ENCODE data around the gene SMARCA2. TPM values are rescaled to one million over a fixed set of nuclear protein-coding genes. Genes with fewer than 3 reads are reported as not detected.
"Not testable (repeated sequence)": the region's sequence is repeated elsewhere in the genome, so short reads cannot be mapped to it uniquely, and the experiment has no call there.

The SMARCA2 gene
- total RNA-seq, 1 donor from 2014 or later, result 88.7 TPM

- peak overlapping the region; percentile 20 for H3K27ac ChIP-seq (ENCODE audit: low read depth, low read length)
These were observed 113.5 kb downstream of the SMARCA2 start for GRCh38 chr9:2128618-2129017.

DNA sequence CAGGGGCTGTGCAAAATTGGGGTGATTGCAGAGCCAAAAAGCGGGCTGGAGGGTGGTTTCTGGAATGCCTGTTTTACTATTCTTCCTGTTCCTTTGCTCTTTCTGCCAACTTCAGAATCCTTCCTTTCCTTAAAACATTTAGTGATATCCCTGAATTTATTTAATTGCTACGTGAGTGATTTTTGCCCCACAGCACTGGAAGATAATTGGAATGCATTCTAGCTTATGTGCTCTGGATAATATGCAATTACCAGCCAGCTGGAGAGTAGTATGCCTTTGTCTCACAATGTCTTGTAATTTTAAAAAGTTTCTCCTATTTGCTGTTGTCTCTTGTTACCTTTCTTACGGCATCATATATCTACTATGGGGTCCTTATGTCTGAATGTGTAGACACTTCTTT is 115.8 kb downstream of the SMARCA2 start:
- Histone ChIP-seq H3K9me3 (ENCODE audit: control insufficient read depth in 3 of 3, low read length in 3 of 3) (no peaks in the 10 kb centered on the region), H3K4me3 (ENCODE audit: low read length in 3 of 3) (no peak overlapping the region), H3K27ac (ENCODE audit: low read depth, low read length) (no peak overlapping the region), H3K4me1 (ENCODE audit: control insufficient read depth in 3 of 3, insufficient read depth in 3 of 3, low read length in 3 of 3) (peaks cover 33 to 44% (median 34%) of the 10 kb centered on the region in 3 donors), H3K27me3 (ENCODE audit: control insufficient read depth in 3 of 3, insufficient read depth in 3 of 3, low read length in 3 of 3) (no peaks in the 10 kb centered on the region), H3K36me3 (ENCODE audit: control insufficient read depth in 3 of 3, insufficient read depth in 3 of 3, low read length in 3 of 3) (peaks cover 0 to 7% (median 3%) of the 10 kb centered on the region in 3 donors), H3K9ac (ENCODE audit: low read depth in 1 of 3, low read length in 3 of 3) (no peak overlapping the region)

More at GRCh38 chr9:2128618-2129017, 113.5 kb downstream of the SMARCA2 start:
- Histone ChIP-seq H3K4me3 (ENCODE audit: low read length in 3 of 3) (no peak overlapping the region), H3K36me3 (ENCODE audit: control insufficient read depth in 3 of 3, insufficient read depth in 3 of 3, low read length in 3 of 3) (peaks cover 10 to 19% (median 12%) of the 10 kb centered on the region in 3 donors), H3K9me3 (ENCODE audit: control insufficient read depth in 3 of 3, low read length in 3 of 3) (no peaks in the 10 kb centered on the region), H3K9ac (ENCODE audit: low read depth in 1 of 3, low read length in 3 of 3) (peak overlapping the region in 2 of 3 donors; percentile 15 to 27), H3K27me3 (ENCODE audit: control insufficient read depth in 3 of 3, insufficient read depth in 3 of 3, low read length in 3 of 3) (no peaks in the 10 kb centered on the region), H3K4me1 (ENCODE audit: control insufficient read depth in 3 of 3, insufficient read depth in 3 of 3, low read length in 3 of 3) (peaks cover 34 to 46% (median 37%) of the 10 kb centered on the region in 3 donors)

- Histone ChIP-seq H3K27ac (ENCODE audit: low read depth, low read length) (no peak overlapping the region), H3K36me3 (ENCODE audit: control insufficient read depth in 3 of 3, insufficient read depth in 3 of 3, low read length in 3 of 3) (peaks cover 3 to 7% (median 7%) of the 10 kb centered on the region in 3 donors), H3K9me3 (ENCODE audit: control insufficient read depth in 3 of 3, low read length in 3 of 3) (no peaks in the 10 kb centered on the region), H3K4me1 (ENCODE audit: control insufficient read depth in 3 of 3, insufficient read depth in 3 of 3, low read length in 3 of 3) (peaks cover 18 to 28% (median 19%) of the 10 kb centered on the region in 3 donors), H3K27me3 (ENCODE audit: control insufficient read depth in 3 of 3, insufficient read depth in 3 of 3, low read length in 3 of 3) (no peaks in the 10 kb centered on the region), H3K9ac (ENCODE audit: low read depth in 1 of 3, low read length in 3 of 3) (no peak overlapping the region), H3K4me3 (ENCODE audit: low read length in 3 of 3) (no peak overlapping the region)
These were observed 117.4 kb downstream of the SMARCA2 start for GRCh38 chr9:2132484-2133082.

- H3K4me1 ChIP-seq (ENCODE audit: control insufficient read depth in 3 of 3, insufficient read depth in 3 of 3, low read length in 3 of 3), result peaks cover 3 to 15% (median 5%) of the 10 kb centered on the region in 3 donors
- no peak overlapping the region for H3K4me3 ChIP-seq (ENCODE audit: low read length in 3 of 3)
- no peaks in the 10 kb centered on the region for H3K9me3 ChIP-seq (ENCODE audit: control insufficient read depth in 3 of 3, low read length in 3 of 3)
- H3K36me3 ChIP-seq (ENCODE audit: control insufficient read depth in 3 of 3, insufficient read depth in 3 of 3, low read length in 3 of 3), result peaks cover 3 to 7% (median 4%) of the 10 kb centered on the region in 3 donors
- H3K9ac ChIP-seq (ENCODE audit: low read depth in 1 of 3, low read length in 3 of 3), result no peak overlapping the region
- no peak overlapping the region for H3K27ac ChIP-seq (ENCODE audit: low read depth, low read length)
- H3K27me3 ChIP-seq (ENCODE audit: control insufficient read depth in 3 of 3, insufficient read depth in 3 of 3, low read length in 3 of 3), result no peaks in the 10 kb centered on the region
These were observed 119.2 kb downstream of the SMARCA2 start for GRCh38 chr9:2134391-2134790.

GRCh38 chr9:2138646-2139045 is 123.5 kb downstream of the SMARCA2 start:
- Histone ChIP-seq H3K9me3 (ENCODE audit: control insufficient read depth in 3 of 3, low read length in 3 of 3) (no peaks in the 10 kb centered on the region), H3K9ac (ENCODE audit: low read depth in 1 of 3, low read length in 3 of 3) (no peak overlapping the region), H3K27me3 (ENCODE audit: control insufficient read depth in 3 of 3, insufficient read depth in 3 of 3, low read length in 3 of 3) (no peaks in the 10 kb centered on the region), H3K27ac (ENCODE audit: low read depth, low read length) (no peak overlapping the region), H3K4me3 (ENCODE audit: low read length in 3 of 3) (no peak overlapping the region), H3K36me3 (ENCODE audit: control insufficient read depth in 3 of 3, insufficient read depth in 3 of 3, low read length in 3 of 3) (peaks cover 0 to 7% (median 0%) of the 10 kb centered on the region in 3 donors), H3K4me1 (ENCODE audit: control insufficient read depth in 3 of 3, insufficient read depth in 3 of 3, low read length in 3 of 3) (peaks cover 10 to 25% (median 18%) of the 10 kb centered on the region in 3 donors)

DNA sequence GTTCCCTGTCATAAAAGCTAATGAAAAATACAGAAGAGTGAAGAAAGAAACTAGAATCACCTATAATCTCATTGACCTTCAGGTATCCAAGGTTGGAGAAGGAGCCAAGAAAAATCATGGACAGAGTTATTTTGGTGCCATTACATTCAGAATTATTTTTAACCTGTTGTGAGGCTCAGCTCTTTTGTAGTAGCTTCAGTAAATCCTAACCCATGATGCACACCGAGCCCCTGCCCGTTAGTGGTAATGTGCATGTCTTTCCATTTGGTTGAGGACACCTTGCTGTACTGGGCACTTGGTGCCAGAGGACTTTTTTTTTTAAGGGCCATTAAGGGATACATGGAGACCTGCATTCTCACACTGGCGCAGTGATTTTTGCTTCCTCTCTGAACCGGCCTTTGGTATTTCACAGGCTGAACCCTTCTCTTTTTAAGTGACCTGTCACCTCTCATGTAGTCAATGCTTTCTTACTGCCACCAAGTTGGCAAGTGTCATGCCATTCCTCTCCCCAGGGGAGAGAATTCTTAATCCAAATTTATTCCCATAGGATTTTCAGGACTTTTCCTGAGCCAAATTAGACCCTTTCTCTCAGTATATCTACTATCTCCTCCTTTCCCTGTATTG is 125.6 kb downstream of the SMARCA2 start:
- H3K4me3 ChIP-seq (ENCODE audit: low read length in 3 of 3), result no peak overlapping the region
- no peaks in the 10 kb centered on the region for H3K9me3 ChIP-seq (ENCODE audit: control insufficient read depth in 3 of 3, low read length in 3 of 3)
- peak overlapping the region; percentile 81 for H3K27ac ChIP-seq (ENCODE audit: low read depth, low read length)
- H3K27me3 ChIP-seq (ENCODE audit: control insufficient read depth in 3 of 3, insufficient read depth in 3 of 3, low read length in 3 of 3), result no peaks in the 10 kb centered on the region
- peaks cover 10 to 22% (median 18%) of the 10 kb centered on the region in 3 donors for H3K4me1 ChIP-seq (ENCODE audit: control insufficient read depth in 3 of 3, insufficient read depth in 3 of 3, low read length in 3 of 3)
- peaks cover 0 to 7% (median 0%) of the 10 kb centered on the region in 3 donors for H3K36me3 ChIP-seq (ENCODE audit: control insufficient read depth in 3 of 3, insufficient read depth in 3 of 3, low read length in 3 of 3)
- no peak overlapping the region for H3K9ac ChIP-seq (ENCODE audit: low read depth in 1 of 3, low read length in 3 of 3)

GRCh38 chr9:2142212-2142611 is 127.1 kb downstream of the SMARCA2 start:
- peaks cover 0 to under 1% (median 0%) of the 10 kb centered on the region in 3 donors for H3K36me3 ChIP-seq (ENCODE audit: control insufficient read depth in 3 of 3, insufficient read depth in 3 of 3, low read length in 3 of 3)
- H3K4me3 ChIP-seq (ENCODE audit: low read length in 3 of 3), result no peak overlapping the region
- no peaks in the 10 kb centered on the region for H3K9me3 ChIP-seq (ENCODE audit: control insufficient read depth in 3 of 3, low read length in 3 of 3)
- H3K27ac ChIP-seq (ENCODE audit: low read depth, low read length), result no peak overlapping the region
- H3K4me1 ChIP-seq (ENCODE audit: control insufficient read depth in 3 of 3, insufficient read depth in 3 of 3, low read length in 3 of 3), result peaks cover 10 to 22% (median 18%) of the 10 kb centered on the region in 3 donors
- H3K9ac ChIP-seq (ENCODE audit: low read depth in 1 of 3, low read length in 3 of 3), result no peak overlapping the region
- H3K27me3 ChIP-seq (ENCODE audit: control insufficient read depth in 3 of 3, insufficient read depth in 3 of 3, low read length in 3 of 3), result no peaks in the 10 kb centered on the region

GRCh38 chr9:2144619-2145018 is 129.5 kb downstream of the SMARCA2 start:
- Histone ChIP-seq H3K4me3 (ENCODE audit: low read length in 3 of 3) (no peak overlapping the region), H3K9me3 (ENCODE audit: control insufficient read depth in 3 of 3, low read length in 3 of 3) (no peaks in the 10 kb centered on the region), H3K9ac (ENCODE audit: low read depth in 1 of 3, low read length in 3 of 3) (no peak overlapping the region), H3K36me3 (ENCODE audit: control insufficient read depth in 3 of 3, insufficient read depth in 3 of 3, low read length in 3 of 3) (no peaks in the 10 kb centered on the region), H3K27ac (ENCODE audit: low read depth, low read length) (no peak overlapping the region), H3K27me3 (ENCODE audit: control insufficient read depth in 3 of 3, insufficient read depth in 3 of 3, low read length in 3 of 3) (no peaks in the 10 kb centered on the region), H3K4me1 (ENCODE audit: control insufficient read depth in 3 of 3, insufficient read depth in 3 of 3, low read length in 3 of 3) (peaks cover 10 to 19% (median 18%) of the 10 kb centered on the region in 3 donors)

GRCh38 chr9:2145746-2146145 is 130.6 kb downstream of the SMARCA2 start:
- Histone ChIP-seq H3K27me3 (ENCODE audit: control insufficient read depth in 3 of 3, insufficient read depth in 3 of 3, low read length in 3 of 3) (no peaks in the 10 kb centered on the region), H3K27ac (ENCODE audit: low read depth, low read length) (no peak overlapping the region), H3K9ac (ENCODE audit: low read depth in 1 of 3, low read length in 3 of 3) (no peak overlapping the region), H3K36me3 (ENCODE audit: control insufficient read depth in 3 of 3, insufficient read depth in 3 of 3, low read length in 3 of 3) (peaks cover 0 to 2% (median 0%) of the 10 kb centered on the region in 3 donors), H3K4me3 (ENCODE audit: low read length in 3 of 3) (no peak overlapping the region), H3K9me3 (ENCODE audit: control insufficient read depth in 3 of 3, low read length in 3 of 3) (no peaks in the 10 kb centered on the region), H3K4me1 (ENCODE audit: control insufficient read depth in 3 of 3, insufficient read depth in 3 of 3, low read length in 3 of 3) (peaks cover 7 to 16% (median 13%) of the 10 kb centered on the region in 3 donors)

DNA sequence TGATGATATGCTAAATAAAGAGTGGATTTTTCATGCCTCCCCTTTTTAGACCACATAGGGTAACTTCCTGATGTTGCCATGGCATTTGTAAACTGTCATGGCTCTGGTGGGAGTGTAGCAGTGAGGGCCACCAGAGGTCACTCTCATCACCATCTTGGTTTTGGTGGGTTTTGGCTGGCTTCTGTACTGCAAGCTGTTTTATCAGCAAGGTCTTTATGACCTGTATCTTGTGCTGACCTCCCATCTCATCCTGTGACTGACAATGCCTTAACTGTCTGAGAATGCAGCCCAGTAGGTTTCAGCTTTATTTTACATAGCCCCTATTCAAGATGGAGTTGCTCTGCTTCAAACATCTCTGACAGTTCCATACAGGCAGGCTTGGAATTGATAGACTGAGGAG is 131.6 kb downstream of the SMARCA2 start:
- not testable (repeated sequence) for H3K4me1 ChIP-seq (ENCODE audit: control insufficient read depth in 3 of 3, insufficient read depth in 3 of 3, low read length in 3 of 3); H3K4me3 ChIP-seq (ENCODE audit: low read length in 3 of 3); H3K9ac ChIP-seq (ENCODE audit: low read depth in 1 of 3, low read length in 3 of 3); H3K9me3 ChIP-seq (ENCODE audit: control insufficient read depth in 3 of 3, low read length in 3 of 3); H3K27ac ChIP-seq (ENCODE audit: low read depth, low read length); H3K27me3 ChIP-seq (ENCODE audit: control insufficient read depth in 3 of 3, insufficient read depth in 3 of 3, low read length in 3 of 3); H3K36me3 ChIP-seq (ENCODE audit: control insufficient read depth in 3 of 3, insufficient read depth in 3 of 3, low read length in 3 of 3)
